PFSK-1 (cell line): ENCODE measurements around the gene KLF7.

Experiments
- POLR2AphosphoS5 ChIP-seq: IDR thresholded peaks from 2 replicates; pipeline ENCODE4 v1.6.1; 2012; ENCODE audit warnings: low read depth, mild to moderate bottlenecking, control low read depth, low read length, moderate library complexity
- REST ChIP-seq, 2 experiments: IDR thresholded peaks; 2 replicates each; pipeline versions ENCODE4 v1.6.1 to v1.8.0; 2011 to 2012; ENCODE audit warnings: low read depth in 2 of 2, low read length in 2 of 2, control low read depth in 1 of 2, inconsistent platforms in 1 of 2, mild to moderate bottlenecking in 1 of 2, moderate library complexity in 1 of 2; ENCODE audit not compliant: insufficient read depth in 1 of 2
- SIN3A ChIP-seq: IDR thresholded peaks from 2 replicates; pipeline ENCODE4 v1.6.1; 2012; ENCODE audit warnings: mild to moderate bottlenecking, low read length, moderate library complexity, borderline replicate concordance; ENCODE audit not compliant: insufficient read depth
- TAF1 ChIP-seq: IDR thresholded peaks from 2 replicates; pipeline ENCODE4 v1.6.1; 2012; ENCODE audit warnings: low read length, control low read depth, borderline replicate concordance; ENCODE audit not compliant: insufficient read depth

- TF ChIP-seq REST (IDR thresholded peaks at IDR 0.05; ENCODE audit: insufficient read depth in 1 of 2, low read depth in 2 of 2, low read length in 2 of 2) (no peak), POLR2AphosphoS5 (no peak), SIN3A (no peak), TAF1 (no peak)
These were observed 56.0 kb downstream of the KLF7 start for GRCh38 chr2:207109768-207110167.
